IMR-90 (cell line): Measurements from ENCODE around the gene ERVFRD-1. TPM values are rescaled to one million over a fixed set of nuclear protein-coding genes. Genes with fewer than 3 reads are reported as not detected.

Experiments used
- ATAC-seq: fragments of 200-7000 bp; cut with Tn5 transposase; 2 replicates; pipeline ENCODE4 v1.9.1; 2020; ENCODE audit warnings: low read depth, mild to moderate bottlenecking, moderate library complexity
- BruUV-seq: library from RNA; stranded (reverse); fragments of 400-500 nt; replicated peaks from 2 replicates; lab custom pipeline; 2021; lab: Mats Ljungman, UMichigan
- CTCF ChIA-PET: fragments of 300-600 bp; formaldehyde crosslinking; extraction: SDS; loops from one replicate; lab custom pipeline; 2021; ENCODE audit warnings: antibody characterized with exemption; lab: Yijun Ruan, JAX
- POLR2A ChIA-PET: fragments of 300-600 bp; sonication (Branson Sonifier 250); formaldehyde crosslinking; loops from one replicate; lab custom pipeline; 2022; ENCODE audit warnings: antibody characterized with exemption; ENCODE audit not compliant: unreplicated experiment; lab: Charles Lee
- DNase-seq: peaks from one replicate; pipeline ENCODE4 v3.0.0; 2013
- H2AFZ ChIP-seq: replicated peaks from 2 replicates; pipeline ENCODE3; 2013; ENCODE audit warnings: low read length, mild to moderate bottlenecking; ENCODE audit not compliant: poor library complexity
- H2AK5ac ChIP-seq: 2 replicates; pipeline ENCODE4 v1.6.1; 2013; ENCODE audit warnings: low read depth, low read length, inconsistent platforms
- H2AK9ac ChIP-seq: replicated peaks from 2 replicates; pipeline ENCODE3; 2013; ENCODE audit warnings: mild to moderate bottlenecking, low read depth, low read length, moderate library complexity; ENCODE audit not compliant: poor library complexity
- H2BK120ac ChIP-seq: 2 replicates; pipeline ENCODE4 v1.6.1; 2013; ENCODE audit warnings: low read depth, low read length, inconsistent platforms
- H2BK15ac ChIP-seq: 3 replicates; pipeline ENCODE4 v1.6.1; 2013; ENCODE audit warnings: low read depth, low read length, inconsistent platforms
- H2BK20ac ChIP-seq: 2 replicates; pipeline ENCODE4 v1.6.1; 2013; ENCODE audit warnings: low read depth, mild to moderate bottlenecking, inconsistent platforms, low read length, moderate library complexity
- H2BK5ac ChIP-seq: 2 replicates; pipeline ENCODE4 v1.6.1; 2013; ENCODE audit warnings: mild to moderate bottlenecking, low read depth, low read length, inconsistent platforms; ENCODE audit not compliant: poor library complexity, severe bottlenecking
- H3K14ac ChIP-seq: replicated peaks from 2 replicates; pipeline ENCODE4 v1.6.1; 2013; ENCODE audit warnings: low read depth, low read length, inconsistent platforms
- H3K18ac ChIP-seq: 2 replicates; pipeline ENCODE4 v1.6.1; 2013; ENCODE audit warnings: low read depth, low read length, control low read depth
- H3K23ac ChIP-seq: 2 replicates; pipeline ENCODE4 v1.6.1; 2013; ENCODE audit warnings: low read depth, low read length, inconsistent platforms
- H3K27ac ChIP-seq: 2 replicates; pipeline ENCODE4 v1.5.1; 2013; ENCODE audit warnings: mild to moderate bottlenecking, control low read depth, low read length; ENCODE audit not compliant: insufficient read depth
- H3K27me3 ChIP-seq: 2 replicates; pipeline ENCODE4 v1.6.1; 2013; ENCODE audit warnings: low read length; ENCODE audit not compliant: control insufficient read depth, insufficient read depth
- H3K36me3 ChIP-seq: 2 replicates; pipeline ENCODE4 v1.6.1; 2013; ENCODE audit warnings: low read length, mixed read lengths; ENCODE audit not compliant: control insufficient read depth, insufficient read depth
- H3K4ac ChIP-seq: 2 replicates; pipeline ENCODE4 v1.6.1; 2013; ENCODE audit warnings: low read depth, low read length, inconsistent platforms
- H3K4me1 ChIP-seq: 2 replicates; pipeline ENCODE4 v1.6.1; 2013; ENCODE audit warnings: low read length, mixed read lengths; ENCODE audit not compliant: control insufficient read depth, insufficient read depth
- H3K4me2 ChIP-seq: 2 replicates; pipeline ENCODE4 v1.6.1; 2013; ENCODE audit warnings: low read depth, mild to moderate bottlenecking, control low read depth, low read length, moderate library complexity
- H3K4me3 ChIP-seq: 2 replicates; pipeline ENCODE4 v1.5.1; 2013; ENCODE audit warnings: low read depth, mild to moderate bottlenecking, control low read depth, low read length, moderate library complexity; ENCODE audit not compliant: insufficient read depth
- H3K56ac ChIP-seq: 2 replicates; pipeline ENCODE4 v1.6.1; 2013; ENCODE audit warnings: low read length, inconsistent platforms; ENCODE audit not compliant: insufficient read depth; ENCODE audit errors: extremely low read depth
- H3K79me1 ChIP-seq, 2 experiments: 2 replicates each; pipeline ENCODE4 v1.6.1; 2013; ENCODE audit warnings: low read length in 2 of 2, inconsistent platforms in 1 of 2, low read depth in 1 of 2
- H3K9ac ChIP-seq: 2 replicates; pipeline ENCODE4 v1.6.1; 2013; ENCODE audit warnings: low read depth, low read length, control low read depth
- H3K9me1 ChIP-seq: 2 replicates; pipeline ENCODE4 v1.6.1; 2013; ENCODE audit warnings: low read length, inconsistent platforms; ENCODE audit not compliant: insufficient read depth
- H3K9me3 ChIP-seq: 2 replicates; pipeline ENCODE4 v1.6.1; 2013; ENCODE audit warnings: low read length; ENCODE audit not compliant: control insufficient read depth, insufficient read depth
- H4K20me1 ChIP-seq: 2 replicates; pipeline ENCODE4 v1.6.1; 2013; ENCODE audit warnings: low read length, inconsistent platforms; ENCODE audit not compliant: insufficient read depth
- H4K5ac ChIP-seq: 2 replicates; pipeline ENCODE4 v1.6.1; 2013; ENCODE audit warnings: mild to moderate bottlenecking, low read depth, low read length, control low read depth
- H4K8ac ChIP-seq, 2 experiments: 2 replicates each; pipeline ENCODE4 v1.6.1; 2013; ENCODE audit warnings: low read depth in 2 of 2, low read length in 2 of 2, control low read depth in 1 of 2, inconsistent platforms in 1 of 2
- H4K91ac ChIP-seq: 2 replicates; pipeline ENCODE4 v1.6.1; 2013; ENCODE audit warnings: low read depth, low read length, inconsistent platforms; ENCODE audit not compliant: insufficient read depth
- BHLHE40 ChIP-seq: fragments of 150-350 bp; IDR thresholded peaks from 2 replicates; pipeline ENCODE4 v1.6.1; 2016; ENCODE audit warnings: mild to moderate bottlenecking, low read depth, low read length
- CHD1 ChIP-seq: IDR thresholded peaks from 2 replicates; pipeline ENCODE4 v1.6.1; 2012; ENCODE audit warnings: low read depth, low read length, improper control_type of control experiment
- CTCF ChIP-seq: conservative IDR thresholded peaks from 2 replicates; pipeline ENCODE4 v1.5.1; 2012; ENCODE audit warnings: mild to moderate bottlenecking, low read depth, low read length, improper control_type of control experiment
- MAZ ChIP-seq: IDR thresholded peaks from 2 replicates; pipeline ENCODE4 v1.6.1; 2012; ENCODE audit warnings: low read depth, mild to moderate bottlenecking, low read length, improper control_type of control experiment, moderate library complexity, borderline replicate concordance
- RCOR1 ChIP-seq: IDR thresholded peaks from 2 replicates; pipeline ENCODE4 v1.6.1; 2012; ENCODE audit warnings: mild to moderate bottlenecking, low read length, improper control_type of control experiment; ENCODE audit not compliant: insufficient replicate concordance
- SMC3 ChIP-seq: fragments of 150-350 bp; IDR thresholded peaks from 2 replicates; pipeline ENCODE4 v1.6.1; 2016; ENCODE audit warnings: low read depth, mild to moderate bottlenecking, antibody characterized with exemption, low read length, moderate library complexity
- WGBS, 2 experiments: methylation state at CpG; one replicate each; pipeline versions ENCODE4 v1.1.5 to v1.1.7; 2013; ENCODE audit warnings: missing lambda C conversion rate in 2 of 2; ENCODE audit not compliant: insufficient read length in 1 of 2; ENCODE audit errors: extremely low coverage in 2 of 2; 5-methylcytosine and 5-hydroxymethylcytosine counted together
- dilution Hi-C: fragments of 300-500 bp; cut with HindIII; formaldehyde crosslinking; loops from one replicate; pipeline ENCODE4 v1.14.3; 2018; ENCODE audit warnings: low sequenced_read_pairs; ENCODE audit not compliant: unreplicated experiment
- in situ Hi-C: fragments of 300-500 bp; cut with MboI; formaldehyde crosslinking; loops from 3 replicates; pipeline ENCODE4 v1.14.3; 2019; ENCODE audit warnings: low sequenced_read_pairs, inconsistent platforms, mixed read lengths
- intact Hi-C: fragments of 100-400 bp; cut with micrococcal nuclease; formaldehyde crosslinking; loops from 2 replicates; pipeline ENCODE4 v1.10.0; 2022
- polyA plus RNA-seq, 3 experiments: library from polyadenylated mRNA; depleted of rRNA; stranded (reverse); fragments of >200 nt; gene quantifications; 2 replicates each; pipeline ENCODE4 v1.2.3, GENCODE V29; 2012; ENCODE audit warnings: low replicate concordance in 1 of 3
- total RNA-seq: library from RNA; depleted of rRNA; stranded (reverse); fragments of >200 nt; gene quantifications from 2 replicates; pipeline ENCODE4 v1.2.3, GENCODE V29; 2012

Gene ERVFRD-1
- total and polyA plus RNA-seq, 2 of the 4 experiments (the other 2 are of a cell fraction), result not detected

DNA sequence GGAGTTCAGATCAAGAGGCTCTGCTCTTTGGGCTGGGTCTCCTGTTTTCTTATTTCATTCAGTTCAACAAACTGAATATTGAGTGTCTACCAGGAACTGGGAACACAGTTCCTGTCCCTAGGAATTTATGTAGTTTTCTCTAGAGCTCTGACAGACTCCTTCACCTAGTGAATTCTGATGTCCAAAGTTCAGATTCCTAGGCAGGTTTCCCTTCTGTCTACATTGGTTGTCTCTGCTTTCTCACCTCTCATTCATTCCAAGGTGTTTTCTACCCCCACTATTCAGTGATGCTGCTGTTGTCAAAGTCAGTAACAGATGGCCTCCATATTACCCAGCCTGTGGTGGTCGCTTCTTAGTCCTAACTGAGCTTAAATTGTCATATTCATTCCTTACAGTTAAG lies 13.5 kb downstream of the ERVFRD-1 start:
- H2BK5ac ChIP-seq, result no peak overlapping the region
- H2AK5ac ChIP-seq, result no peak overlapping the region
- peaks cover 3% of the 10 kb centered on the region; the same call in 1 of the 2 replicates for H3K4me1 ChIP-seq
- no peak overlapping the region for H3K18ac ChIP-seq
- ATAC-seq, result no peak
- peaks cover 3% of the 10 kb centered on the region; the same call in 1 of the 2 replicates for H3K9me3 ChIP-seq
- H3K36me3 ChIP-seq, result no peaks in the 10 kb centered on the region; the same call in 1 of the 2 replicates
- TF ChIP-seq RCOR1 (no peak), BHLHE40 (no peak), MAZ (no peak), SMC3 (no peak), CHD1 (no peak), CTCF (no peak)
- dilution Hi-C loops, result no loop called here
- no peak overlapping the region for H3K14ac ChIP-seq
- intact Hi-C loops, result no loop called here
- BruUV-seq, result no TSS peak
- no peak overlapping the region for H4K91ac ChIP-seq
- H4K8ac ChIP-seq, result no peak overlapping the region
- no peak overlapping the region for H2BK20ac ChIP-seq
- CTCF ChIA-PET, result interaction anchor here (0.6 kb wide), 2 partner anchors 15 to 135 kb away, joined by 3 to 6 read pairs; no protein-coding TSS in a partner anchor
- H4K20me1 ChIP-seq, result peaks cover 32% of the 10 kb centered on the region; the same call in 1 of the 2 replicates
- no CpG with 5 or more reads among the region's 1 CpG for WGBS, 2 experiments
- H3K9ac ChIP-seq, result no peak overlapping the region
- no peak overlapping the region for H3K23ac ChIP-seq
- in situ Hi-C loops, result no loop called here
- H2AFZ ChIP-seq, result no peak overlapping the region
- H3K27me3 ChIP-seq, result no peaks in the 10 kb centered on the region
- no peak overlapping the region for H2BK15ac ChIP-seq
- no peak overlapping the region for H3K4me3 ChIP-seq
- no peak overlapping the region for H3K4ac ChIP-seq
- H3K4me2 ChIP-seq, result no peak overlapping the region
- H3K56ac ChIP-seq, result no peak overlapping the region
- H4K5ac ChIP-seq, result no peak overlapping the region
- POLR2A ChIA-PET, result no interaction called here
- H2AK9ac ChIP-seq, result no peak overlapping the region
- H3K27ac ChIP-seq, result no peak overlapping the region
- no peak overlapping the region for H2BK120ac ChIP-seq
- DNase-seq, result no peak
- H3K9me1 ChIP-seq, result no peaks in the 10 kb centered on the region
- peaks cover 22 to 53% of the 10 kb centered on the region in 2 experiments for H3K79me1 ChIP-seq
